Hepatocyte (in vitro differentiated cells): Measurements from ENCODE around the gene TTC9.

ENCODE experiments used
- CTCF ChIP-seq: fragments of 200-600 bp; sonication (generic); IDR thresholded peaks from 2 replicates; pipeline ENCODE4 v1.5.1; 2016; ENCODE audit warnings: antibody characterized with exemption, mild to moderate bottlenecking; ENCODE audit not compliant: poor library complexity
- EZH2 ChIP-seq: fragments of 200-600 bp; sonication (generic); IDR thresholded peaks from 2 replicates; pipeline ENCODE4 v1.6.1; 2016; ENCODE audit warnings: antibody characterized with exemption, mild to moderate bottlenecking, borderline replicate concordance

- TF ChIP-seq CTCF (no peak), EZH2 (no peak)
These were observed 69.7 kb downstream of the TTC9 start for GRCh38 chr14:70711451-70711850.
